Stimulated activated effector memory CD8-positive, alpha-beta T cell treated with anti-CD3 and anti-CD28 coated beads, Interleukin-12 subunit alpha, Interleukin-12 subunit beta, amount 100 ng/mL, for 72 hours (primary cell): ENCODE results near the gene PCSK2.

Experiments
- ATAC-seq: fragments of 150-1000 bp; cut with Tn5 transposase; 2 replicates; pipeline ENCODE4 v1.10.0; 2021
- DNase-seq, 2 donors: peaks; one replicate each; pipeline ENCODE4 v3.0.0; 2021 to 2022; ENCODE audit warnings: low spot score in 2 of 2
- H3K27ac Mint-ChIP-seq: one replicate; pipeline ENCODE4 v1.8.0; 2022; ENCODE audit warnings: mild to moderate bottlenecking, mixed read lengths
- H3K36me3 Mint-ChIP-seq: one replicate; pipeline ENCODE4 v1.8.0; 2022; ENCODE audit warnings: mild to moderate bottlenecking, mixed read lengths
- H3K4me1 Mint-ChIP-seq: one replicate; pipeline ENCODE4 v1.8.0; 2022; ENCODE audit warnings: mixed read lengths
- H3K4me3 Mint-ChIP-seq: one replicate; pipeline ENCODE4 v1.8.0; 2022; ENCODE audit warnings: mild to moderate bottlenecking, mixed read lengths
- H3K9me3 Mint-ChIP-seq: one replicate; pipeline ENCODE4 v1.8.0; 2022; ENCODE audit warnings: mixed read lengths

Gene PCSK2

GRCh38 chr20:17391127-17391771, 164.4 kb downstream of the PCSK2 start:
- Mint-ChIP-seq H3K36me3 (no peaks in the 10 kb centered on the region), H3K27ac (no peak overlapping the region), H3K4me3 (no peak overlapping the region), H3K9me3 (no peaks in the 10 kb centered on the region), H3K4me1 (no peaks in the 10 kb centered on the region)
- ATAC-seq = no peak
- no peak for DNase-seq

GRCh38 chr20:17394411-17394810, 167.6 kb downstream of the PCSK2 start:
- ATAC-seq = no peak
- no peak overlapping the region for H3K27ac Mint-ChIP-seq
- DNase-seq = no peak
- no peak overlapping the region for H3K4me3 Mint-ChIP-seq
- no peaks in the 10 kb centered on the region for H3K36me3 Mint-ChIP-seq
- H3K9me3 Mint-ChIP-seq = no peaks in the 10 kb centered on the region
- H3K4me1 Mint-ChIP-seq = no peaks in the 10 kb centered on the region

GRCh38 chr20:17395729-17396128, 168.9 kb downstream of the PCSK2 start:
- Mint-ChIP-seq H3K36me3 (no peaks in the 10 kb centered on the region), H3K4me1 (no peaks in the 10 kb centered on the region), H3K9me3 (no peaks in the 10 kb centered on the region), H3K4me3 (no peak overlapping the region), H3K27ac (no peak overlapping the region)
- no peak for DNase-seq
- ATAC-seq = no peak

GRCh38 chr20:17399303-17399985, 172.6 kb downstream of the PCSK2 start:
- DNase-seq = no peak
- Mint-ChIP-seq H3K4me3 (no peak overlapping the region), H3K4me1 (no peaks in the 10 kb centered on the region), H3K27ac (no peak overlapping the region), H3K9me3 (no peaks in the 10 kb centered on the region), H3K36me3 (no peaks in the 10 kb centered on the region)
- no peak for ATAC-seq

GRCh38 chr20:17403461-17403860, 176.6 kb downstream of the PCSK2 start:
- no peak for DNase-seq
- no peaks in the 10 kb centered on the region for H3K36me3 Mint-ChIP-seq
- no peak overlapping the region for H3K27ac Mint-ChIP-seq
- ATAC-seq = no peak
- no peaks in the 10 kb centered on the region for H3K9me3 Mint-ChIP-seq
- no peak overlapping the region for H3K4me3 Mint-ChIP-seq
- H3K4me1 Mint-ChIP-seq = no peaks in the 10 kb centered on the region

GRCh38 chr20:17406051-17406590, 179.3 kb downstream of the PCSK2 start:
- Mint-ChIP-seq H3K27ac (no peak overlapping the region), H3K36me3 (no peaks in the 10 kb centered on the region), H3K4me1 (no peaks in the 10 kb centered on the region), H3K9me3 (no peaks in the 10 kb centered on the region), H3K4me3 (no peak overlapping the region)
- DNase-seq (no peak), ATAC-seq (no peak)

- ATAC-seq (no peak), DNase-seq (no peak)
- H3K4me1 Mint-ChIP-seq = no peaks in the 10 kb centered on the region
- no peaks in the 10 kb centered on the region for H3K9me3 Mint-ChIP-seq
- H3K27ac Mint-ChIP-seq = no peak overlapping the region
- H3K36me3 Mint-ChIP-seq = no peaks in the 10 kb centered on the region
- H3K4me3 Mint-ChIP-seq = no peak overlapping the region
Measured at GRCh38 chr20:17407550-17407949, 180.7 kb downstream of the PCSK2 start.

GRCh38 chr20:17417225-17417624, 190.4 kb downstream of the PCSK2 start:
- H3K27ac Mint-ChIP-seq = no peak overlapping the region
- H3K4me3 Mint-ChIP-seq = no peak overlapping the region
- H3K4me1 Mint-ChIP-seq = no peaks in the 10 kb centered on the region
- peaks cover 3% of the 10 kb centered on the region for H3K9me3 Mint-ChIP-seq
- DNase-seq (no peak), ATAC-seq (no peak)
- no peaks in the 10 kb centered on the region for H3K36me3 Mint-ChIP-seq

GRCh38 chr20:17418737-17419136, 191.9 kb downstream of the PCSK2 start:
- Mint-ChIP-seq H3K4me1 (no peaks in the 10 kb centered on the region), H3K4me3 (no peak overlapping the region), H3K36me3 (no peaks in the 10 kb centered on the region), H3K9me3 (peaks cover 3% of the 10 kb centered on the region), H3K27ac (no peak overlapping the region)
- ATAC-seq = no peak
- no peak for DNase-seq

- H3K9me3 Mint-ChIP-seq = no peaks in the 10 kb centered on the region
- DNase-seq = no peak
- no peaks in the 10 kb centered on the region for H3K36me3 Mint-ChIP-seq
- no peak overlapping the region for H3K4me3 Mint-ChIP-seq
- no peak for ATAC-seq
- no peak overlapping the region for H3K27ac Mint-ChIP-seq
- no peaks in the 10 kb centered on the region for H3K4me1 Mint-ChIP-seq
Measured at GRCh38 chr20:17419479-17420041, 192.7 kb downstream of the PCSK2 start.

- Mint-ChIP-seq H3K4me1 (no peaks in the 10 kb centered on the region), H3K9me3 (no peaks in the 10 kb centered on the region), H3K27ac (no peak overlapping the region), H3K4me3 (no peak overlapping the region), H3K36me3 (no peaks in the 10 kb centered on the region)
- ATAC-seq (no peak), DNase-seq (no peak)
Measured at GRCh38 chr20:17421493-17421892, 194.7 kb downstream of the PCSK2 start.

GRCh38 chr20:17423782-17424181, 196.9 kb downstream of the PCSK2 start:
- DNase-seq (no peak), ATAC-seq (no peak)
- Mint-ChIP-seq H3K36me3 (no peaks in the 10 kb centered on the region), H3K4me3 (no peak overlapping the region), H3K4me1 (no peaks in the 10 kb centered on the region), H3K27ac (no peak overlapping the region), H3K9me3 (no peaks in the 10 kb centered on the region)

GRCh38 chr20:17427638-17428037, 200.8 kb downstream of the PCSK2 start:
- Mint-ChIP-seq H3K27ac (no peak overlapping the region), H3K9me3 (no peaks in the 10 kb centered on the region), H3K36me3 (no peaks in the 10 kb centered on the region), H3K4me1 (peaks cover 4% of the 10 kb centered on the region), H3K4me3 (no peak overlapping the region)
- DNase-seq (no peak), ATAC-seq (no peak)

- no peak for DNase-seq
- ATAC-seq = no peak
- peaks cover 4% of the 10 kb centered on the region for H3K4me1 Mint-ChIP-seq
- H3K27ac Mint-ChIP-seq = no peak overlapping the region
- H3K4me3 Mint-ChIP-seq = no peak overlapping the region
- H3K9me3 Mint-ChIP-seq = no peaks in the 10 kb centered on the region
- H3K36me3 Mint-ChIP-seq = no peaks in the 10 kb centered on the region
Measured at GRCh38 chr20:17430125-17430950, 203.5 kb downstream of the PCSK2 start.

- Mint-ChIP-seq H3K9me3 (no peaks in the 10 kb centered on the region), H3K4me1 (peaks cover 4% of the 10 kb centered on the region), H3K4me3 (no peak overlapping the region), H3K36me3 (no peaks in the 10 kb centered on the region), H3K27ac (no peak overlapping the region)
- DNase-seq = peak; percentile 27 to 62
- ATAC-seq = no peak
Measured at GRCh38 chr20:17431621-17432364, 205.0 kb downstream of the PCSK2 start.
